DMS79 (cell line): ENCODE measurements around the gene BTRC.

ENCODE experiments used
- DNase-seq: peaks from one replicate; lab custom pipeline; 2025; lab: John Stamatoyannopoulos, UW

Gene BTRC

GRCh38 chr10:101444058-101444898, 90.3 kb downstream of the BTRC start:
- DNase-seq, result peak; percentile 1

DNA sequence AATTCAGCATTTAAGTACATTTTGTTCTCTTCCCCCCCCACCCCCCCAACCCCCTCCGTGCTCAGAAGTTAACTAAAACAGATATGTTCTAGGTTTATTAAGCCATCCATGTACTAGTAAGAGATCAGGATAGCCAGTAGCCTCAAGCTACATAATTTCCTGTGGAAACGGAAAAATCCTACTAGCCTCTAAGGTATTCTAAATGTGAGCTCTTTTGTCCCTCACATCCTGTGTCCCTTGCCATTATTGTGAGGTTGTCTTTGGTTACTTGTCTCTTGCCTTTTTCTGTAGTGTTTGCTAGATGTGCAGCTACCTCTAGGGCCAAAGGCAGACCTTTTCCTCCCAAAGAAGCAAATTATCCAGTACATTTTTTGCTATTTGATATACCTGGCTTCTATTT, 92.1 kb downstream of the BTRC start:
- DNase-seq, result no peak

GRCh38 chr10:101446947-101447346, 93.0 kb downstream of the BTRC start:
- DNase-seq, result no peak

GRCh38 chr10:101447477-101447876, 93.5 kb downstream of the BTRC start:
- DNase-seq, result no peak

GRCh38 chr10:101450277-101451080, 96.5 kb downstream of the BTRC start:
- no peak for DNase-seq

- DNase-seq, result no peak
Measured at GRCh38 chr10:101451261-101451660, 97.3 kb downstream of the BTRC start.

GRCh38 chr10:101451667-101452069, 97.7 kb downstream of the BTRC start:
- DNase-seq, result no peak

GRCh38 chr10:101452176-101452575, 98.2 kb downstream of the BTRC start:
- no peak for DNase-seq

- DNase-seq, result no peak
Measured at GRCh38 chr10:101452593-101452992, 98.6 kb downstream of the BTRC start.

DNA sequence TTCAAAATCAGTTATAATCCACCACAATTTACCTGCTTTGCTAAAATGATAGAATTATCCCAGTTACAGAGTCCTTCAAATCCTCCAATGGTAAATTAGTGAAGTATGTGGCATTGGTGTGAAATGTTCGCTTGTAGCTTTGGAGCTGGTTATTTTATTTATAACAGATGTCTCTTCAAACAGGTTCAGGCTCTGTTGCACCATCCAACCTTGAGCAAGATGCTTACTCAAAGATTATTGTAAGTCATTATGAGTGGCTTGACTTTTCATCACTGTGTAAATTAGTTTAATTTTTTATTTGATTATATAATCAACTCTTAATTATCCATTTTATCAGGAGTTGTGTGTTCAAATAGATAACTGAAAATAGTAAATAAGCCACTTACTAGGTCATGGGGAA, 99.4 kb downstream of the BTRC start:
- no peak for DNase-seq

DNA sequence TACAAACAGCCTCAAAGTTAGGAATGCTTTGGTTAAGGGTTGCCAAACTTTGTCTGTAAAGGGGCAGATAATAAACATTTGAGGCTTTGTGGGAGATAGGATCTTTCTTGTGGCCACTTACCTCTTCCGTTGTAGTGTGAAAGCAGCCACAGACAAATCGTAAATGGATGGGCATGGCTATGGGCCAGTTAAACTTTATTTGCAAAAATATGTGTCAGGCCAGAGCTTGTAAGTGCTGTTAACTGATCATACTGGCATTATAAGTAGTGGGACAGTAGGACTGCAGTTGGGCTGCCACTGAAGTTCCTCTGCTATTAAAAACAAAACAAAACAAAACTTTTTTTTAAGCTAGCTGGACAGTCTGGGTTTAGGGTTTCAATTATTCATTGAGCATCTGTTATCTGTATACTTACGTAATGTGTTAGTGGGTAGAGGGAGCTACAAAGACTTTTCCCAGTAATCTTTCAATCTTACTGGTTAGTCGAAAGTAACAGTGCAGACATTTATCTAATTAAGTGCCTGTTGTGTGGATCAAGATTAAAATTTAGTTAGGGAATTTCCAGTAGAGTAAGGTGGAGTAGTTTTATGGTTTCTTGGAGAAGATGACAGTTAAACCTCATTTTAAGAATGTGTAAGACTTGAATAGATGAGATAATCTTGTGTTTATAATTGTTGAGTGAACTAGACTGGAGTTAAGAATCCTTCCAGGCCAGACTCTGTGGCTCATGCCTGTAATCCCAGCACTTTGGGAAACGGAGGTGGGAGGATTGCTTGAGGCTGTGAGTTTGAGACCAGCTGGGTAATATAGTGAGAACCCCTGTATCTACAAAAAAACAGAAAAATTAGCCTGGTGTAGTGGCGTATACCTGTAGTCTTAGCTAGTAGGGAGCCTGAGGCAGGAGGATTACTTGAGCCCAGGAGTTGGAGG, 100.1 kb downstream of the BTRC start:
- DNase-seq, result no peak

DNA sequence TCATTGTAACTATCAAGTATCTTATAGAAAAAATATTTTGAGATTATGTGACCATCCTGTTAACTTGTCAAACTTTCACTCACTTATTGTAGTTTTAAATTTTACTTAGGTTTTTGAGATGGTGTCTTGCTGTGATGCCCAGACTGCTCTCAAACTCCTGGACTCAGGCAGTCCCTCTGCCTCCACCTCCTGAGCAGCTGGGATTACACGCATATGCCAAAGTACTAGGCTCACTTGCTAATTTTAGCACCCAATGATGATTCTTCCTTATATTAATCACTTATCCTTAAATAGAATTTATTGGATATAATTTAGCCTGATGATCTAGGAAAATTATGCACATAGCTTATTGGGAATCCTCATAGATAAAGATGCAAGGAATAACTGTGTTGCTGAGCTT, 104.9 kb downstream of the BTRC start:
- DNase-seq, result no peak

DNA sequence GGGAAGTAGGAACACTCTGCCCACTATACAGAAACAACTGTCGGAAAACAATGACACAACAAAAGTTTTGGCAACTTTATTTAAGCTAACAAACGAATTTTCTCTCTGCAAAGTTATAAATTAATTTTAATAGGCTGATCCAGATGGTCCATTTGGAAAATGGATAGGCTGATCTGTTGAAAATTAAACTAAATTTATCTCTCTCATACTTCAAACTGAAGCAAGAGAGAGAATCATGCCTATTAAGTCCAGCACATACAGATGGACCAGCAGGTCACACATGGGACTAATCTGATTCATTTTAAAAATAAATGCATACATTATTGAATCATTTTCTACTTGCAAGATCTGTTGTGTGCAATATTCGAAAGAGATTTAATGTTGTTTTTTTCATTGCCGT, 110.1 kb downstream of the BTRC start:
- DNase-seq, result no peak

DNA sequence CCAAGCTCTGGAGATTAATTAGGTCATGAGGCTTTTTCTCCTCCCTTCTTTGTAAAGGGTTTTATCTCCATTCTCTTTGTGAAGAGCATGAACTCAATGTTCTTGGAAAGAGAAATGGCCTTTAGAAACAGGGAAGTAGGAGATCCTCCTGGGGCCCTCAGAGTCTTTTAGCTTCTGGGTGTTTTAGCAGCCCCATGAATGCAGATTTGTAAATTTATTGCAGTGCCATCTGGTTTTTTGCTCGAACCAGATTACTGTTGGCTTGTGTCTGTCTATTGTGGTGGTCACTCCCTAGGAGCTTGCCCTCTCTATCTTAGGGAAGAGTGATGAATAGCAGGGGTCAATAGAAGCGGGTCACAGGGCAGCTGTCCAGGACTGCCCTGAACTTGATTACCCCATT, 110.6 kb downstream of the BTRC start:
- DNase-seq, result no peak

DNA sequence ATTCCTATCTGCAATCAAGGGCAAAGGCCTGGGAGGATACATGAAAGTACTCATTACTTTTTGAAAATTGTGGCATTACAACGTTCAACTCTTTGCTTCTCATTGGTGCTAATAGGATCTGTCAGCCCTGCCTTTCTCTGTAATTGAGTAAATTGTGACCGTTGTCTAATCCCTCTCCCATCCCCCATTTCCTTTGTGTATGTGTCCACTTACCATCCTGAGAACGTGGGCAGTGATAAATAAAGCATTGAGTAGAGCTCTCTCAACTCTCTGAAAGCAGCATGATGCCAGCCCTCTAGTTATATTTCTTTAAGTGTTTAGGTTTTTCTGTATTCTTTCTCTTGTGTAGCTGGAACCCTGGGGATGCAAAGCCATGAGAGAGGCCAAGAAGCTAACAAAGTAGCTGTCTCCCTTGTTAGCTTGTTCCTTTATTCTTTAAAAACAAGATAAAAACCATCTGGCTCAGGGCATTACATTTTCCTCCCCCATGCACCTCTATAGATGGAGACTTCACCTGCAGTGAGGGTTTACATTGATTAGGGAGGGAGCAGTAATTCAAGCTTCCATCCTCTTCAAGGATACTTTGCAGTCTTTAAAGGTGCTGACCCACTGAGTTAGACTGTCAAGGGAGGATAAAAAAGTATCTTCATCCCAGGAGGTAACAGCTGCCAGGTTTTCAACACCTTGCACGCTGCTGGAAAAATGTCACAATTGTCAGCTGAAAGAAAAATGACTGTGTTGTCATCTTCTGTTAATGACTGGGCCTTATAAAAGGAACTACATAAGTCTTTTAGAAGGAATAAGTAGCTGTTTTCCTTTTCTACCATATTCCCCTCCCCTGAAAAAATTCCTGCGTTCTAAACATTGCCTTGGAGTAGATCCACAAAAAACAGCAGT, 112.3 kb downstream of the BTRC start:
- no peak for DNase-seq

GRCh38 chr10:101467286-101467770, 113.4 kb downstream of the BTRC start:
- peak; percentile 50 for DNase-seq

- DNase-seq, result no peak
Measured at GRCh38 chr10:101468159-101468558, 114.2 kb downstream of the BTRC start.

DNA sequence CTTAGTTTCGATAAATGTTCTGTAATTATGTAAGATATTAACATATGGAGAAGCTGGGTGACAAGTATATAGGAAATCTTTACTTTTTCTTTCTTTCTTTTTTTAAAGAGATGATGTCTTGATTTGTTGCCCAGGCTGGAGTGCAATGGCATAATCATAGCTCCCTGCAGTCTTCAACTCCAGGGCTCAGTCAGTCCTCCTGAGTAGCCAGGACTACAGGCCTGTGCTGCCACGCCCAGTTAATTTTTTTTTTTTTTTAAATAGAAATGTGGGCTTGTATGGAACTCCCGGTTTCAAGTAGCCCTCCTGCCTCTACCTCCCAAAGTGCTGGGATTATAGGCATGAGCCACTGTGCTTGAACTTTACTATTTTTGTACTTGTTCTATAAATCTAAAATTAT, 122.4 kb downstream of the BTRC start:
- DNase-seq, result no peak

GRCh38 chr10:101478956-101479355, 125.0 kb downstream of the BTRC start:
- no peak for DNase-seq

GRCh38 chr10:101481256-101481655, 127.3 kb downstream of the BTRC start:
- DNase-seq, result no peak

- DNase-seq, result no peak
Measured at GRCh38 chr10:101482568-101482967, 128.6 kb downstream of the BTRC start.
